Stromal cell of bone marrow (primary cell): ENCODE measurements around the gene CARHSP1.
"Not testable (repeated sequence)": the region's sequence is repeated elsewhere in the genome, so short reads cannot be mapped to it uniquely, and the experiment has no call there.

Experiments
- DNase-seq: peaks from one replicate; pipeline ENCODE4 v3.0.0-alpha.2; 2012; ENCODE audit warnings: low read depth

CARHSP1 gene

DNA sequence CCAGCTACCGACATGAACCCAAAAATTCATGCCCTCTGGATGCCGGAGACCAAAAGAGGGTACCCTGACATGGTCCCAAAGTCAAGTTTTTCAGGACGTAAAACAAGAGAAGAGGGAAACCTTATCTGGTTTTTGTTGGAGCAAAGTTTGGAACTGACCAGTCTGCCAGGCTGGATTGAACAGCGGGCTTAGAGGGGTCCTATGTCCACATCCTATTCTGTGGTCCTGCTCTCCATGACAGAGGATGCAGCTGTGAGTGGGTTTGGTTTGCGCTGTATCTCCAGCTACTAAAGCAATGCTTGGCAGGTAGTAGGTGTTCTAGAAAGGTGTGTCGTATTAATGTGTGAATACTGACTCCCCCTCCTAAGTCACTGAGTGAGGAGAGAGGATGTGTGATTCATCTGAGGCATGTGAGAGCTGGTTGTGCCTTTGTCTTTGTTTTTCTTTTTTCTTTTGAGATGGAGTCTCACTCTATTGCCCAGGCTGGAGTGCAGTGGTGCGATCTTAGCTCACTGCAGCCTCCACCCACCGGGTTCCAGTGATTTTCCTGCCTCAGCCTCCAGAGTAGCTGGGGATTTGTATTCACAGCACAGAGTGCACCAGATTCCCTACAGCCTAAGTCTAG lies 40.2 kb downstream of the CARHSP1 start:
- no peak for DNase-seq

DNA sequence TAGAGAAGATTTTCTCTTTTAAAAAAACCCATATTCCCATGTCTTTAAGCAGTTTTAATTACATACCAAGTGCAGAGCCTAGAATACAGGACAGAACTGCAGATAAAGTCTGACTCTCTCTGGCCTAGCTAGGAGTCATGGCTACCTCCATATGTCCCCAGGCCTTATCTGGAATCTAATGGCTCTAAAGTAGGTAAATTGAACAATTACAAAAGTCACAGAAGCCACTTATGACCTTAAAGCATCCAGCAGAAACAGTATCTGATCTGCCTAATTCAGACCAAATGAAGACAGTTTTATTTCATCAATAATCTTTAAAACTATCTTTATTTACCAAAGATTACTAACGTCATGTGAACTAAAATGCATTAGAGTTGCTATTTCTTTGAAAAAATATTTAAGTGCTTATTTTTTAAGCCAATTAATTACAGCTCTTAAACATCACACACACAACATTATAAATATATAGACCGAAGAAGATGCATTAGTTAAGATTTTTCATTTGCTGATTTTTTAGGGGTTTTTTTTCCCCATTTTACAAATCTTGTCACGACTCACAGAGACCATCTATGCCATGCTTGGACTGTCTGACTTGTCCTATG lies 42.4 kb downstream of the CARHSP1 start:
- DNase-seq, result no peak

DNA sequence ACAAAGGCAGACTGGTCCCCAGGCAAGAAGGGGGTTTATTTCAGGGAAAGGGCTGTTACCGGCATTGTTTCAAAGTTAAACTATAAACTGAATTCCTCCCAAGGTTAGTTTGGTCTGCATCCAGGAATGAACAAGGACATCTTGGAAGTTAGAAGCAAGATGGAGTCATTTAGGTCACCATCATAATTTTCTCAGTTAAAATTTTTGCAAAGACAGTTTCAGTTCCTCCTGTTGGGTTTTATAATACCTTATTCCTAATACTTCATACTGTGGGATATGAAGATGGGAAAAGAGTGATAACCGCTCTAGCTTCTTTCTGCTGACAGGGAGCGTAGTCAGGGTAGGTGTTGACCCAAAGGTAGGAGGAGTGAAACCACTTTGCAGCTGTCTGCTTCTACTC lies 46.4 kb downstream of the CARHSP1 start:
- DNase-seq, result no peak

DNA sequence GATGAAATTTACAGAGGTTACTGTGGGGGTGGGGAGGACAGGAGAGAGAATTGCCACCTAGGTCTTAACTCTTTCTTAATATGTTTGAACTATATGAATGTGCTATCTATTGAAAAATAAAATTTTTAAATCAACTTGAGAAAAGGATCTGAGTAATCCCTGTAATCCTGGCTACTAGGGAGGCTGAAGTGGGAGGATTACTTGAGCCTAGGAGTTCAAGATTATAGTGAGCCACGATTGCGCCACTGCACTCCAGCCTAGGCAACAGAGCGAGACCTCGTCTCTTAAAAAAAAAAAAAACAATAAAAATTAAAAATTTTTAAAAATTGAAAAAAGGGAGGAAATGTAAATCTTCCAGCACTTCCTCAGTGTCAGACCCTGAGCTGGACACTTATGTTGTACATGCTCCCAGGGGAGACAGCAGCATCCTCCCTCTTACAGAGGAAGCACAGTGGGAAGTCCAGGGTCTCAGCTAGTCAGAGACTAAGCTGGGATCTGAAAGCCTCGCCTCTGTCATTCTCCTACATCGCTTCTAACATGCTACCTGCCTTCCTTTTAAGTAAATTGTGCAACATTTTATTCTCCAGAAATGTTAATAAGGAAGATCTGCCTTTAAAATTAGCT lies 49.3 kb downstream of the CARHSP1 start:
- no peak for DNase-seq

DNA sequence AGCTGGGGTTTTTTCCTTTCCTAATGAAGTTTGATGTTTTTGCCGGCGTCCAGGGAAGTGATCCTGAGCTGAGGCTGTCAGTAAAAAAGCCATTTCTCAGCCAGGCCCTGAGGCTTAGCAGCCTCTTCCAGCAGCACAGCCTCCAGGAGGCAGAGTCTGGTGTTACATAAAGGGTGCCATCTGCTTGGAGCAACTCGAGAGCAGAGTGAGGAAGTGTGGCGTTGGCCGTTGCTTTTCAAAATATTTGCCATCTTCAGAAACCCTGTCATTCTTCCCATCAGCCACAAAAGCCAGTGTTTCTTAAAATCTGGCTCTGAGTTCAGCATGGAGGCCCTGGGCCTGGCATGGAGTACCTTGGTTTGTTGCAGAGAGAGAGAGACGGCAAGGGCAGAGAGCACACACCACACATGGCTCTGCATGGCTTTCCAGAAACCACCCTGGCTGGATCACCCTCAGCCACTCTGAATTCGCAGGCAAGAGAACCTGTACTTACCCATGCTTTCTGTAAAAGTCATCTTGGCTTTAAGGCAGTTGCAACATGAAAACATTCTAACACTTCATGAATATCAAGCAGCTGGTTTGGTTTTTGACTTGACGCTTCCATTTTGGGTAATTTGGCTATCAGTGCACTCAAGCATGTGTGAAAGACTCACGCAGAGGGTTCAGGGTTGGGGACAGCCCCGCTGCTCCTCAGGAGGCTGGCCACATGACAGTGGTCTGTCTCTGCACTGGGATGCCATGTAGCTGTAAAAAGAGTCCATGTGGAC lies 50.1 kb downstream of the CARHSP1 start:
- no peak for DNase-seq

DNA sequence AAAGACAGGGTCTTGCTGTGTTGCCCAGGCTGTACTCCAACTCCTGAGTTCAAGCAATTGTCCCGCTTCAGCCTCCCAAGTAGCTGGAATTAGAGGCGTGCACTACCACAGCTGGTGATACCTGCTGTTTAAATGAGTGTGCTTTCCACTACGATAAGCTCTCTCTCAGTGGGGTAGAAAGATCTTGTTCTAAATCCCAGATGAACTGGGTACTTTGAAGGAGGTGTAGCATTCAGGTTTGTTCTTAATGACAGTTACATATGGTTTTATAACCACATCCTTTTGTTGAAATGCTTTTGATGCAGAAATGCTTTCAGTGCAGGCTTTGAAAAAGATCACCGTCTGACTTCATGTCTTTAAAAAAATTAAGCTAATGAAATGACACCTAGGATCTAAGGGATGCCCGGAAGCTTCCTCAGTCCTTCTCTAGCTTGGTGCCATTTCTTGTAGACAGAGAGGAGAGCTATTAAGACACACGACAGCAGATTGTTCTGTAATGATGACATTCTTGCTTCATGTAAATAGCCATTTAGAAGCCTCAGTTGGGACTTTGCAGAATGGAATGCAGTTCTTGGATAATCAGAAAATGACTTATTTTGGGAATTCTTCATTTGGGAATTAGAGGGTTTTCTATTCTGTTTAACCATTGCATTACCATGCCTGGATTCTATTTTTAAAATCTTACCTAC lies 51.7 kb downstream of the CARHSP1 start:
- DNase-seq, result no peak

DNA sequence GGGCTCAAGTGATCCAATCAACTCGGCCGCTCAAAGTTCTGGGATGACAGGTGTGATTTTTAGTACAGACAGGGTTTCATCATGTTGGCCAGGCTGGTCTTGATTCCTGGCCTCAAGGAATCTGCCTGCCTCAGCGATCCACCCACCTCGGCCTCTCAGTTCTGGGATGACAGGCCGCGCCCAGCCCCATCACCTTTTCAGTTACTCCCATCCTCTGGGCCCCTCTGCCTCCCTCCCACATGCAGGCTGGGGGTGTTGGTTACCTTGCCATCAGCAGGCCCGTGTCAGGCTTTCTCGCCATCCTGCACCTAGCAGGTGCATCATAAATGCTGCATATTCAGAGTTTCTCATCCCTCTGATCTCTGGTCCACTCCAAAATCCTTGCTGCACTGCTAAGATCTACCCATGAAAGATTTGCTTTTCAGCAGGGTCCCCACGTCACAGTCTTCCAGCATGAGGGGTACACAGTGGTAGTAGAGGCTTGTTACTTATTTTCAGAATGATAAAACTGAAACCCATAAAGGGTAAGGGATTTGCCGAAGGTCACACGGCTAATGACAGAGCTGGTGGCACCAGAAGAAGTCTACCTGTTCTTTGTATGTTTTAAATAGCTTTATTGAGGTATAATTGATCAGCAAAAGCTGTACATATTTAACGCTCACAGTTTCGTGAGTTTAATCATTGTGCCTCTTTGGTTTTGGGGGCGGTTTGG lies 54.6 kb downstream of the CARHSP1 start:
- DNase-seq, result no peak

DNA sequence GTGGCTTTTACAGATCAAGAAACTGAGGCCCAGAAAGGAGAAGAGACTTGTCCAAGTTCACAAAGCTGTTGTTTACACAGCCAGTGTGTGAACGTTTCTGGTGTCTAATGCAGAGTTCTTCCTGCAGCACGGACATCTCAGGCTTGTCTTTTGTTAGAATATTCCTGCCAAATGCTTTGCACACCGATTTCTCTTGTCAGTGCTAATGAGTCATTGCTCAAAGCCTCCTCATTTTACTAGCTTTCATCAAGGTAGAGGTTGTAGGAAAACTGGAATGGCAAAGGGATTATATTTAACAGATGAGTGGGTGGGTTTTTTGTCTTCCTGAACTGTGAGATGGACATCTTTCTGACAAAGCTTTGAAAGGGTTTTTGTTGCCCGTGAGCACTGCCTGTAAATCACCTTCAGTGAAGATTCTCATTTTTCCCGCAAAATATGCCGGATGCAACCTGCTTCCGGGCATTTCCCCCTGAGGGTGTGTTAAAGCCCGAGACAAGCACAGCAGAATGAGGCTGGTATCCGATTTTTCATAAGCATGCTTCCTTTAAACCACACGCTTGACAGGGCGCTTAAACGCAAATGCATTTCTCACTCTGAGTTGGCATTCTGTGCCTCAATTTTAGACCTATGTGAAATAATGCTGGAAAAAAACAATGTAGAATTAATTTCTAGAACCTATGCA lies 56.5 kb downstream of the CARHSP1 start:
- no peak for DNase-seq

DNA sequence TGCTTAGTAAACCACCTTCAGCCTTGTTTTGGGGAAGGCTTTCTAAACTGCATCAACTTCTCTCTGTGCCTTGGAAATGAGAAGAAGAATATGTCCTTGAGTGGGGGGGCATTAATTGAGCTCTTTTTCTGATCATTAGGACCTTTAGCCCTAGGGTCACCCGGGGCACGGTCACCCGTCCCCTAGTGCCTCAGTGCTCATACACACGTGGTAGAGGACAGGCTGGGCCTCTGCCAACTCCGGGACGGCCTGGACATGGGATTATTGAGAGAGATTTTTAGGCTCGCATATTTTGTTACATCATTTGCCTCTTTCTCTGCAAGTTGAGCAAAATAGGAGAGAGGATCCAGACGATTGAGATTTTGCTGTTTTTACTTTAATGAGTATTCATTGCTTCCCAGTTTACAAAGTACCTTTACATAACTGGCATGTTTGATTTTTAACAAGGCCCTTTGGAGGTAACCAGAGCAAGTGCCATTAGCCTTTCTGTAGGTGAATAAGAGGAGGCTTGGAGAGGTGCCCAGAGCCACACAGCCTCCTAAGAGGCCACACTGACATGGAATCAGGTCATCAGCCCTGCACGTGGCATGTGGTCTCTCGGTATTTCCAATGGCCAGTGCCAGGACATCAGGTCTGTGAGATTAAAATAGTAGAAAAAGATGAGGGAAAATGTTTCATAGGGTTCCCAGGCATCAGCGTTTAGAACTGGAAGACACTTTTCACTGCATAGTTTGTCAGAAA lies 60.0 kb downstream of the CARHSP1 start:
- no peak for DNase-seq

DNA sequence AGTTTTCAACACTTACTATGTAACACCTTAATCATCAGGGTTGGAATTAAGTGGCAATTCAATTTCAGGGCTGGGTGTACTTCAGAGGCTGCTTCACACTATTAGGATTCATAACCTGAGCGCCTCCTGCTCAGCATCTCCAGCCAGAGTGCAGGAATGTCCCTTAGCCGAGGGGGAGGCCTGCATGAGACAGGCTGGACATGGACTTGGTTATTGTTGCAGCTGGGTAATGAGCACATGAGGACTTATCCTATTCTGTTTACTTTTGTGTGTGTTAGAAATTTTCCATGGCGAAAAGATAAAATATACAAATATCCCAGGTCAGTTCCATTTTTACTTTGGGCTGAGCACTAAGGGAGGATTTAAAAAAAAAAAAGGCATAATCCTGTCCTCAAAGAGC lies 60.8 kb downstream of the CARHSP1 start:
- DNase-seq, result no peak

DNA sequence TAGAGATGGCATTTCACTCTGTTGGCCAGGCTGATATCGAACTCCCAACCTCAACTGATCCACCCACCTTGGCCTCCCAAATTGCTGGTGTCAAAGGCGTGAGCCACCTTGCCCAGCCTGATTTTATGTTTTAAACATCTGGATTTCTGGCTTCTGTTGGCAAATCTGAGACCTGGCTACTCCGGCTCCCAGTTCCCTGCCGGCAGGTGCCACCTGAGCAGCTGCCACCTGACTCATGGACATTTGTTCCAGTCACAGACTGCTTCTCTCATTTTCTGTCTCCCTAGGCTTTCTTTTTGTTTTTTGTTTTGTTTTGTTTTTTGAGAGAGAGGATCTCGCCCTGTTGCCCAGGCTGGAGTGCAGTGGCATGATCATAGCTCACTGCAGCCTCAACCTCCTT lies 61.6 kb downstream of the CARHSP1 start:
- DNase-seq, result no peak

DNA sequence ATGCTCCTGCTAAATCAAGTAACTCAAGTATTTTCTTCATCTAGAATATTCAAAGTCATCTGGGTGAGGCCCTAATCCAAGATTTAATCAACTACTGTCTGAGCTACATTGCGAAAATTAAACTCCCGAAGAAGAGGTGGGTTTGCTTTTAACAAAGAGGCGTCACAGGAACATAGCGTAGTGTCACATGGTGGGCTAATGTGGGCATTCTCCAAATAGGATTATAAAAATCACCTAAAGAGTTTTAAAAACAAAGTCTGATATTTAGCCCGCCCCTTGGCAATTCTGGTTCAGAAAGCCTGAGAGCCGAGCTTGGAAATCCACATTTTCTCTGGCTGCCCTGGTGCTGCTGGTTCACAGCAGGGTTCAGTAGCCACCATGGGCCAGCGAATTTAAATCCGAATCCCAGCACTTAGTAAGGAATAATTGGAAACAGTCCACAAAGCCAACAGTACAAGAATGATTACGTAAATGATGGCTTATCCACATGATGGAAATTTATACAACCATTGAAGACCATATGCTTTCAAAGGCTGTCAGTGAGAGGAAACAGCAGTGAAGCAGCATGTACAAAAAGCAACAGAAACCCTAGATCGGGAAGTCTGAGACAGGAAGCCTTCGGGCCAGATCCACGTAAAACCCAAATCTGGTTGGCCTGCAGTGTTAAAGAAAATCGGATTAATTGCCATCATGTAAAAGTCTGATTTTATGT lies 62.4 kb downstream of the CARHSP1 start:
- no peak for DNase-seq

DNA sequence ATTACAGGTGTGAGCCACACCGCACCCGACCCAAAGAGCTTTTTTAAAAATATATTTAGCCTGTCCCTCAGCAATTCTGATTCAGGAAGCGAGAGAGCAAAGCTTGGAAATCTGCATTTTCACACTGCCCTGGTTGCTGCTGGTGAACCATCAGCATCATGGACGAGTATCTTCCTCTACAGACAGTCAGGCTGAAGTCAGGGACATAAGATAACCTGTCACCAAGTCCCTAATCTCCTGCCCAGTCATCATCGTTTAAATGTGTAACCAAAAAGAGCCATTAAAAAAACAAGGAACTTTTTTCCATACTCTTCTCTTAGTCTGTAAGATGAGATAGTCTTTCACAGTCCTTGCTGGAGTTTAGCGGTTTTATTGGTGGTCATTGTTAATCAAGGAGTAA lies 64.5 kb downstream of the CARHSP1 start:
- DNase-seq, result no peak

DNA sequence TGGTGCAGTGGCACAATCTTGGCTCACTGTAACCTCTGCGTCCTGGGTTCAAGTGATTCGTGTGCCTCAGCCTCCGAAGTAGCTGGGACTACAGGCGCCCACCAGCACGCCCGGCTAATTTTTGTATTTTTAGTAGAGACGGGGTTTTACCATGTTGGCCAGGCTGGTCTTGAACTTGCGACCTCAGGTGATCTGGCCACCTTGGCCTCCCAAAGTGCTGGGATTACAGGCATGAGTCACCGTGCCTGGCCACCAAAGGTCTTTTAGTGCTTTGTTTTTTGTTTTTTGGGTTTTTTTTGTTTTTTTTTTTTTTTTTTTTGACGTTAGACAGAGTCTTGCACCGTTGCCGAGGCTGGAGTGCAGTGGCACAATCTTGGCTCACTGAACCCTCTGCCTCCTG lies 65.1 kb downstream of the CARHSP1 start:
- DNase-seq, result not testable (repeated sequence)
